GM19238 (cell line): ENCODE data around the gene NEU4.
"Not testable (repeated sequence)": the region's sequence is repeated elsewhere in the genome, so short reads cannot be mapped to it uniquely, and the experiment has no call there.

ENCODE experiments used
- DNase-seq: peaks from one replicate; pipeline ENCODE4 v3.0.0; 2011; ENCODE audit warnings: low spot score; ENCODE audit not compliant: insufficient read length

Gene NEU4

GRCh38 chr2:241833756-241834526 is 24.9 kb downstream of the NEU4 start:
- not testable (repeated sequence) for DNase-seq

DNA sequence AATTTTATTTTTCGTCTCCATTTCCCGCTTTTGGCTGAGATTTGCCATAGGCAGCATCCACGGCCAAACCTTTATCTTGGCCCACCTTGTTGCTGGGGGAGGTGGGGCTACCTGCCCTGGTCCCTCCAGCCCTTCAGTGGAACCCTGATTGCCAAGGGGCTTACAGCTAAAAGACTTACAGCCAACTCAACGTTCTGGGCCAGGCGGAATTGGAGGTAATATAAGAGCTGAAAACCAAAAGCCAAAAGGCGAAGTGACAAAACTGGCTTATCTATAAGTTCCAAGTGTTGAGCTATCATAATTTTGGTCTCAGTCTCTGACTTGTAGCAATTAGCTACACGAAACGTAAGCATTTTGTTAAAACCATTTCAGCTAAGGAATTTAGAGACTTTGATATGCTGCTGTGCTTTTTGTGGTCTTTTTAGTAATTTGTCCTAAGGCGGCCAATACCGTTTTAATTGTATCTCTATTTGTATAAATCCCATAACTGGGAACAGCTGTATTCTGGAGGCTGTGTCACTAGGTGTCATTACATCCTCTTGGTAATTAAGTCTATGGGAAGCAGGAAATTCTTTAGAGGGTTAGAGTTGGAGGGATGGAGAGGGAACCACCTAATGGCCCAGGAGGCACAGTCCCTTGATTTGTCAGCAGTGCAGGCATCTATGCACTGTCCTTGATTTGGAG is 25.7 kb downstream of the NEU4 start:
- no peak for DNase-seq

DNA sequence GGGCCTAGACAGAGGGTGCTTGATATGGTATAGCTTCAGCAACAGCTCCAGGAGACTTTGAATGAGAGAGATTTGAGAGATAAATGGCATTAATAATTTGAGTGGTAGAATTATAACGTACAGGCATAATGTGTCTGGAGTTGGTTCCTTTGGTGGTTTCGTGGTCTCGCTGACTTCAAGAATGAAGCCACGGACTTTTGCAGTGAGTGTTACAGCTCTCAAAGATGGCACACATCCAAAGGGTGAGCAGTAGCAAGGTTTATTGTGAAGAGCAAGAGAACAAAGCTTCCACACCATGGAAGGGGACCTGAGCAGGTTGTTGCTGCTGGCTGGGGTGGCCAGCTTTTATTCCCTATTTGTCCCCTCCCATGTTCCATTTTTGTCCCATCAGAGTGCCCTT is 26.6 kb downstream of the NEU4 start:
- no peak for DNase-seq

GRCh38 chr2:241836292-241836691 is 27.3 kb downstream of the NEU4 start:
- DNase-seq = no peak

GRCh38 chr2:241837197-241837965 is 28.4 kb downstream of the NEU4 start:
- no peak for DNase-seq

GRCh38 chr2:241841181-241842066 is 32.4 kb downstream of the NEU4 start:
- DNase-seq = no peak

DNA sequence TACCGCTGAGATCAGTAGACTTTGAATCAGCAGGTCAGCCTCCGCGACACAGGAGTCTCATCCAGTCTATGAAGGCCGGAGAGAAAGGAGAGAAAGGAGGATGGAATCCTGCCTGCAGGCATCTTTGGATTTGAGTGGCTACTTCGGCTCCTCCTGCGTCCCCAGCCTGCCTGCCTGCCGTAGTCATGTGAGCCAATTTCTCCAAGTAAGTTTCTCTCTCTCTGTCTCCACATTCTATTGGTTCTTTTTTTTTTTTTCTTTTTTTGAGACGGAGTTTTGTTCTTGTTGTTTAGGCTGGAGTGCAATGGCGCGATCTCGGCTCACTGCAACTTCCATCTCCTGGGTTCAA is 33.0 kb downstream of the NEU4 start:
- DNase-seq = no peak

DNA sequence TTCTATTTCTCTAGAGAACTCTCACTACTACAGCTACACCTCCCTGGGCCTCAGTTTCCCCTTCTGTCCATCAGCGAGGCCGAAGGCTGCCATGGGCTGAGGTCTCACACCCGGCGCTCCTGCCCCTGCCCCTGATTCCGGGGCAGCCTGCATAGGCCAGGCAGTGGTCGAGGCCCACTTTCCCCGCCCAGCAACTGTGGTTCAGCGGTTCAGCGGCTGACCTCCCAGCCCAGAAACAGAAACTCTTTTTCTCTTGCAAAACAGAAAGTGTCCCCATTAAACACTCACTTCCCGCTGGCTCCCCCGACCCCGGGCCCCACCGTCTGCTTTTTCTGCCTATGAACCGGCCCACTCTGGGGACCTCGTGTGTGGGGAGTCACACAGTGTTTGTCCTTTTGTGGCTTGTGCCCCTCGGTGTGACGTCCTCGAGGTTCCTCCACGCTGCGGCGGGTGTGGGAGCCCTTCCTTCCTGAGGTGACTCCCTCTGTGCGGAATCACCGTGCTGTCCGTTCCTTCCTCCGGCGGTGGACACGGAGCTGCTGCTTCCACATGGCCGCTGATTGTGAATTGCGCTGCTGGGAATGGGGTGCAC is 33.7 kb downstream of the NEU4 start:
- DNase-seq = peak; percentile 66

GRCh38 chr2:241843321-241844065 is 34.5 kb downstream of the NEU4 start:
- DNase-seq = no peak

GRCh38 chr2:241844066-241844728 is 35.2 kb downstream of the NEU4 start:
- DNase-seq = peak; percentile 77

GRCh38 chr2:241844831-241845578 is 36.0 kb downstream of the NEU4 start:
- no peak for DNase-seq

GRCh38 chr2:241846406-241846805 is 37.4 kb downstream of the NEU4 start:
- no peak for DNase-seq

GRCh38 chr2:241848761-241849615 is 40.0 kb downstream of the NEU4 start:
- no peak for DNase-seq

DNA sequence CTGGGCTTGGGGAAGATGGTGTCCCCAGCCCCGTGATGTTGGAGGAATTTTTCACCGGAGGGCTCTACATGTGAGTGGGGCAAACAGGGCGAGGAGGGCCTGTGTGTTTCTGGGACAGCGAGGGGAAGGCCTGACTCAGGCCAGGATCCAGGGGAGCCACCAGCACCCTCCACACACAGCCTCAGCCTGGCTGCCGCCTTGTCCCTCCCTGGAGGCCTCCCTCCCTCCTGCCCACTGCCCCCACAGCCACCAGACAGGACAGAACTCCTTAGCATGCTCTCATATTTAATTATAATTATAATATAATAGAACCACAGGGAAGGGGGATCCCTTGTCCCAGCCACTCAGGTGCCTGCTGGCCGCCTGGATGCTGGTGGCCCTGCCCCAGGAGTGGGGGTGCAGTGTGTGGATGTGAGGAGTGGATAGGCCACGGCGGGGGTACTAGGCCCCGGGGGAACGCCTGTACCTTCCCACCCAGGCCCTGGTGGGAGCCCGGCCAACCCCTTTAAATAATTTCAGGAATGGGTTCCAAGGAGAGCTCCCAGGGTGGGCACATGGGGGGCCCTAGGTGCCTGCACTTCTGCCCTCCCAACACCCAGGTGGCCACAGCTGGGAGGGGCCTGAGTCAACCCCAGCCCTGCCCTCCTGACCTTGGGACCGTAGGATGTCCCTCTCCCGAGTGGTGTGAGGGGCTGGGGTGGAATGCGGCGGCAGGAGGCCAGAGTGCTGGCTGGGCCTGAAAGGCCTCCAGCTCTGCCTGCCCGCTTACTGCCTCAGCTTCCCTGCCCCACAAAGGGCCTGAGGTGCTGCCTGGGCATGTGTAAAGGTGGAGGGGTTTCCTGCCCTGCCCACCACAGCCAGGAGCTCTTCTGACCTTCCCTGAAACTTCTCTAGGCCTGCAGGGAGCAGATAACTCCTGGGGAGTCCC is 40.9 kb downstream of the NEU4 start:
- DNase-seq = no peak

- DNase-seq = no peak
These were observed 41.7 kb downstream of the NEU4 start for GRCh38 chr2:241850544-241851324.
